ENCODE results near the gene CFLAR. TPM values are rescaled to one million over a fixed set of nuclear protein-coding genes. Genes with fewer than 3 reads are reported as not detected.

The CFLAR gene
- total and polyA plus RNA-seq, 2 of the 13 experiments (the other 11 are each of a cell fraction or from before 2014, with no cell fraction given): 43.8 to 92.1 TPM

GRCh38 chr2:201071479-201072200 lies 44.3 kb upstream of the CFLAR start, which contains the start of the genes HYCC2 and NDUFB3:
Gene HYCC2 (minus strand): TSS chr2:201071671. CDS start chr2:201024009, 47,662 bp downstream.
Gene NDUFB3 (plus strand): TSS chr2:201072001. CDS start chr2:201078883, 6,882 bp downstream.
- POLR2A ChIA-PET: interaction anchor here (0.9 to 2.7 kb wide), 8 partner anchors 45 to 165 kb away, joined by 3 to 42 read pairs (median 5); partner anchors contain the start of genes CASP10, CFLAR and ORC2
- in situ Hi-C loops (cut with HindIII; ENCODE audit: extremely low pct_ligation_motif_present, low pct_unique_long_range_greater_than_20kb) (loop anchor here (5.0 kb wide), 3 partner anchors 46 to 164 kb away; partner anchors contain the start of gene CFLAR), intact Hi-C loops (cut with micrococcal nuclease; ENCODE audit: unreplicated experiment) (loop anchor here (1.0 kb wide), 5 partner anchors 45 to 170 kb away; partner anchors contain the start of gene CFLAR)
- Histone ChIP-seq H3K4me3 (replicated peaks in 1 of 3; ENCODE audit: insufficient read depth in 1 of 3, low read depth in 2 of 3, low read length in 3 of 3) (peak within 1 kb of the TSS; percentile 77 to 91 (median 91)), H3K9ac (ENCODE audit: insufficient read depth, low read depth, low read length) (peak within 1 kb of the TSS; percentile 91), H3K9me3 (ENCODE audit: low read length) (no peaks in the 10 kb centered on the region), H3K4me1 (ENCODE audit: insufficient read depth, low read length) (peaks cover 34% of the 10 kb centered on the region), H3K4me2 (ENCODE audit: low read depth, low read length) (peak within 1 kb of the TSS; percentile 71), H3K36me3 (replicated peaks in 1 of 2; ENCODE audit: control insufficient read depth in 1 of 2, insufficient read depth in 2 of 2, low read length in 2 of 2) (peaks cover 0 to 3% of the 10 kb centered on the region in 2 experiments; a peak in 2 of 5 replicates), H3K27ac (ENCODE audit: extremely low read length, insufficient read depth, low read length) (peak within 1 kb of the TSS; percentile 88), H2AFZ (ENCODE audit: low read length) (peak within 1 kb of the TSS; percentile 99), H4K20me1 (ENCODE audit: insufficient read depth, low read length) (no peaks in the 10 kb centered on the region), H3K79me2 (ENCODE audit: insufficient read depth, low read length) (peaks cover 60% of the 10 kb centered on the region), H3K27me3 (ENCODE audit: control insufficient read depth in 1 of 2, insufficient read depth in 2 of 2, low read length in 2 of 2) (no peaks in the 10 kb centered on the region; a peak in 1 of 5 replicates)
- ATAC-seq: peak; percentile 98
- BruUV-seq (replicated peaks): no TSS peak
- FAIRE-seq: peak; percentile 48
- WGBS (ENCODE audit: low lambda C conversion rate): under 1% methylated on average over 34 of the region's 34 CpGs
- CTCF ChIA-PET (ENCODE audit: low intra/inter-chr PET ratio, low total read pairs): interaction anchor here (0.9 to 1.6 kb wide), 3 partner anchors 47 to 109 kb away, joined by 3 to 7 read pairs (median 4); partner anchors contain the start of gene ORC2
- DNase-seq (ENCODE audit: low spot score): peak; percentile 95
- TF ChIP-seq ZIK1 (CRISPR knock-in tag; IDR thresholded peaks at IDR 0.05; ENCODE audit: borderline replicate concordance, low read depth) (0 out of 2 replicates have a peak, but pooled peaks have one; percentile 52), TRIM24 (CRISPR knock-in tag; IDR thresholded peaks at IDR 0.05) (no peak), SMAD9 (CRISPR knock-in tag; IDR thresholded peaks at IDR 0.05) (peak; percentile 25; the same call in 1 of the 2 replicates), FOXO4 (CRISPR knock-in tag; conservative IDR thresholded peaks at IDR 0.05) (no peak), ZNF569 (CRISPR knock-in tag; IDR thresholded peaks at IDR 0.05; ENCODE audit: borderline replicate concordance) (peak; percentile 83; the same call in 1 of the 2 replicates), CC2D1A (CRISPR knock-in tag; IDR thresholded peaks at IDR 0.05) (0 out of 2 replicates have a peak, but pooled peaks have one; percentile 10), XRCC5 (optimal IDR thresholded peaks at IDR 0.05; ENCODE audit: low read length) (peak; percentile 98), ZNF609 (CRISPR knock-in tag; IDR thresholded peaks at IDR 0.05; ENCODE audit: borderline replicate concordance) (peak; percentile 62), ZNF501 (CRISPR knock-in tag; IDR thresholded peaks at IDR 0.05) (peak; percentile 100), ZNF234 (CRISPR knock-in tag; conservative IDR thresholded peaks at IDR 0.05) (no peak), RFX5 (IDR thresholded peaks at IDR 0.05; ENCODE audit: low read depth, low read length) (no peak), PRPF4 (IDR thresholded peaks at IDR 0.05; ENCODE audit: low read depth, low read length, poor library complexity, severe bottlenecking) (peak; percentile 77), FOXC1 (CRISPR knock-in tag; IDR thresholded peaks at IDR 0.05; ENCODE audit: borderline replicate concordance) (peak; percentile 95; the same call in 1 of the 2 replicates), ZNF775 (CRISPR knock-in tag; IDR thresholded peaks at IDR 0.05; ENCODE audit: borderline replicate concordance) (peak; percentile 91; the same call in 1 of the 2 replicates), ZNF639 (CRISPR knock-in tag; conservative IDR thresholded peaks at IDR 0.05) (peak; percentile 95)
